ENCODE results near the gene OTUD1. TPM values are rescaled to one million over a fixed set of nuclear protein-coding genes. Genes with fewer than 3 reads are reported as not detected.

OTUD1 gene
- total and polyA plus RNA-seq, 2 donors (not counting 1 experiment from before 2014, with no cell fraction given): 69.0 to 92.8 TPM

- Histone ChIP-seq H3K4me3 (ENCODE audit: control extremely low read depth in 1 of 5, extremely low read depth in 1 of 5, insufficient read depth in 1 of 5, low read depth in 2 of 5, low read length in 4 of 5) (no peak overlapping the region), H3K27me3 (replicated peaks in 1 of 4; ENCODE audit: control extremely low read depth in 1 of 4, control insufficient read depth in 3 of 4, insufficient read depth in 4 of 4, low read length in 3 of 4) (no peaks in the 10 kb centered on the region), H2AFZ (ENCODE audit: insufficient read depth, low read depth, low read length, poor library complexity, severe bottlenecking) (no peak overlapping the region), H3K4me2 (replicated peaks; ENCODE audit: low read depth, low read length, poor library complexity, severe bottlenecking) (no peak overlapping the region), H3K36me3 (replicated peaks in 1 of 2; ENCODE audit: control extremely low read depth in 1 of 2, control insufficient read depth in 1 of 2, extremely low read depth in 1 of 2, insufficient read depth in 2 of 2, low read length in 1 of 2) (no peaks in the 10 kb centered on the region), H3K79me2 (ENCODE audit: control insufficient read depth, insufficient read depth, low read length) (no peaks in the 10 kb centered on the region), H3K4me1 (ENCODE audit: control insufficient read depth in 2 of 2, insufficient read depth in 2 of 2, low read length in 2 of 2) (peaks cover 26 to 30% of the 10 kb centered on the region in 2 donors), H3K27ac (ENCODE audit: low read length in 2 of 2) (no peak overlapping the region), H3K9ac (ENCODE audit: low read length) (no peak overlapping the region), H4K20me1 (ENCODE audit: control insufficient read depth, insufficient read depth, low read length, poor library complexity, severe bottlenecking) (no peaks in the 10 kb centered on the region), H3K9me3 (ENCODE audit: control extremely low read depth in 1 of 3, control insufficient read depth in 2 of 3, insufficient read depth in 1 of 3, low read length in 2 of 3) (no peaks in the 10 kb centered on the region)
- intact Hi-C loops (cut with micrococcal nuclease): loop anchor here (10.0 kb wide), 1 partner anchor 47 kb away; no protein-coding TSS in a partner anchor
- H3K9me3 Mint-ChIP-seq (ENCODE audit: insufficient read depth): no peaks in the 10 kb centered on the region
- H3K27ac Mint-ChIP-seq: no peak overlapping the region
- H3K4me3 Mint-ChIP-seq: no peak overlapping the region
- ChIA-PET POLR2A (no interaction called here), CTCF (interaction anchor here (0.7 kb wide), 1 partner anchor 30 kb away, joined by 3 read pairs; no protein-coding TSS in a partner anchor)
- TF ChIP-seq EZH2 (IDR thresholded peaks at IDR 0.05; ENCODE audit: borderline replicate concordance, insufficient read depth, low read depth, low read length, poor library complexity, severe bottlenecking) (no peak), CTCF (IDR thresholded peaks at IDR 0.05) (no peak)
- WGBS (ENCODE audit: insufficient coverage): 72% methylated on average over 2 of the region's 2 CpGs
- no peak for DNase-seq
- ATAC-seq (ENCODE audit: low read depth): no peak
- no peaks in the 10 kb centered on the region for H3K27me3 Mint-ChIP-seq
- H3K4me1 Mint-ChIP-seq: peaks cover 34% of the 10 kb centered on the region
These were observed 22.7 kb downstream of the OTUD1 start for GRCh38 chr10:23461557-23461956.

DNA sequence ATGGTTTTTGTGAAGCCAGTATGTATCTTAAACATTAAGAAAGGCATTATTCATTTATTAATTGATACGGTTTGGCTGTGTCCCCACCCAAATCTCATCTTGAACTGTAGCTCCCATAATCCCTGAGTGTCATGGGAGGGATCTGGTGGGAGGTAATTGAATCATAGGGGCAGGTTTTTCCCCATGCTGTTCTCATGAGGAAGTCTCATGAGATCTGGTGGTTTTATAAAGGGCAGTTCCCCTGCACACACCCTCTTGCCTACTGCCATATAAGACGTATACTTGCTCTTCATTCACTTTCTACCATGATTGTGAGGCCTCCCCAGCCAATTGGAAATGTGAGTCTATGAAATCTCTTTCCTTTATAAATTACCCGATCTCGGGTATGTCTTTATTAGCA lies 28.1 kb downstream of the OTUD1 start:
- Mint-ChIP-seq H3K9me3 (ENCODE audit: insufficient read depth) (no peaks in the 10 kb centered on the region), H3K4me3 (no peak overlapping the region), H3K4me1 (peaks cover 14% of the 10 kb centered on the region), H3K27ac (no peak overlapping the region), H3K27me3 (peaks cover 3% of the 10 kb centered on the region)
- no peak for DNase-seq
- no peak overlapping the region for H3K4me2 ChIP-seq (replicated peaks; ENCODE audit: low read depth, low read length, poor library complexity, severe bottlenecking)
- ATAC-seq (ENCODE audit: low read depth): no peak
- no peak overlapping the region for H3K27ac ChIP-seq (ENCODE audit: low read length in 2 of 2)
- H3K79me2 ChIP-seq (ENCODE audit: control insufficient read depth, insufficient read depth, low read length): no peaks in the 10 kb centered on the region
- ChIA-PET POLR2A (interaction anchor here (0.5 kb wide), 1 partner anchor 13 kb away, joined by 3 read pairs; no protein-coding TSS in a partner anchor), CTCF (no interaction called here)
- peaks cover 0 to 2% (median 0%) of the 10 kb centered on the region in 3 donors for H3K9me3 ChIP-seq (ENCODE audit: control extremely low read depth in 1 of 3, control insufficient read depth in 2 of 3, insufficient read depth in 1 of 3, low read length in 2 of 3)
- H4K20me1 ChIP-seq (ENCODE audit: control insufficient read depth, insufficient read depth, low read length, poor library complexity, severe bottlenecking): no peaks in the 10 kb centered on the region
- no peak for TF ChIP-seq EZH2 (IDR thresholded peaks at IDR 0.05; ENCODE audit: borderline replicate concordance, insufficient read depth, low read depth, low read length, poor library complexity, severe bottlenecking)
- TF ChIP-seq CTCF (IDR thresholded peaks at IDR 0.05): no peak
- intact Hi-C loops (cut with micrococcal nuclease): loop anchor here (10.0 kb wide), 1 partner anchor 52 kb away; no protein-coding TSS in a partner anchor
- H3K4me1 ChIP-seq (ENCODE audit: control insufficient read depth in 2 of 2, insufficient read depth in 2 of 2, low read length in 2 of 2): peaks cover 4 to 6% of the 10 kb centered on the region in 2 donors
- H3K36me3 ChIP-seq (replicated peaks in 1 of 2; ENCODE audit: control extremely low read depth in 1 of 2, control insufficient read depth in 1 of 2, extremely low read depth in 1 of 2, insufficient read depth in 2 of 2, low read length in 1 of 2): no peaks in the 10 kb centered on the region
- H3K27me3 ChIP-seq (replicated peaks in 1 of 4; ENCODE audit: control extremely low read depth in 1 of 4, control insufficient read depth in 3 of 4, insufficient read depth in 4 of 4, low read length in 3 of 4): peaks cover 0 to 4% (median 0%) of the 10 kb centered on the region in 4 experiments
- H3K4me3 ChIP-seq (ENCODE audit: control extremely low read depth in 1 of 5, extremely low read depth in 1 of 5, insufficient read depth in 1 of 5, low read depth in 2 of 5, low read length in 4 of 5): no peak overlapping the region
- WGBS (ENCODE audit: insufficient coverage): no CpG with 5 or more reads among the region's 4 CpGs
- no peak overlapping the region for H3K9ac ChIP-seq (ENCODE audit: low read length)
- peak overlapping the region; percentile 3 for H2AFZ ChIP-seq (ENCODE audit: insufficient read depth, low read depth, low read length, poor library complexity, severe bottlenecking)
